ENCODE results near the gene SLC38A2. TPM values are rescaled to one million over a fixed set of nuclear protein-coding genes. Genes with fewer than 3 reads are reported as not detected.

SLC38A2 gene
- total RNA-seq = 530 and 1,114 TPM in 2 replicates

- peak; percentile 72 for DNase-seq (ENCODE audit: low read depth)
- Histone ChIP-seq H3K4me3 (ENCODE audit: low read depth, low read length) (peak within 1 kb of the TSS; percentile 63), H3K27me3 (ENCODE audit: control insufficient read depth, insufficient read depth, low read length) (no peaks in the 10 kb centered on the region), H3K36me3 (ENCODE audit: control insufficient read depth, insufficient read depth, low read length) (peaks cover 25% of the 10 kb centered on the region)
- no peak for TF ChIP-seq CTCF (IDR thresholded peaks at IDR 0.05; ENCODE audit: insufficient read depth, low read length, severe bottlenecking)
- no peak for FAIRE-seq
Measured at GRCh38 chr12:46372544-46373300, at the start of gene SLC38A2. SLC38A2 (minus strand) TSS chr12:46372773; CDS start chr12:46371293, 1,480 bp downstream.

GRCh38 chr12:46419675-46420074 is 47.1 kb upstream of the SLC38A2 start:
- H3K36me3 ChIP-seq (ENCODE audit: control insufficient read depth, insufficient read depth, low read length) = no peaks in the 10 kb centered on the region
- TF ChIP-seq CTCF (IDR thresholded peaks at IDR 0.05; ENCODE audit: insufficient read depth, low read length, severe bottlenecking) = no peak
- FAIRE-seq (no peak), DNase-seq (ENCODE audit: low read depth) (no peak)
- H3K4me3 ChIP-seq (ENCODE audit: low read depth, low read length) = no peak overlapping the region
- H3K27me3 ChIP-seq (ENCODE audit: control insufficient read depth, insufficient read depth, low read length) = no peaks in the 10 kb centered on the region

- no peaks in the 10 kb centered on the region for H3K36me3 ChIP-seq (ENCODE audit: control insufficient read depth, insufficient read depth, low read length)
- no peaks in the 10 kb centered on the region for H3K27me3 ChIP-seq (ENCODE audit: control insufficient read depth, insufficient read depth, low read length)
- FAIRE-seq (no peak), DNase-seq (ENCODE audit: low read depth) (no peak)
- no peak overlapping the region for H3K4me3 ChIP-seq (ENCODE audit: low read depth, low read length)
- TF ChIP-seq CTCF (IDR thresholded peaks at IDR 0.05; ENCODE audit: insufficient read depth, low read length, severe bottlenecking) = no peak
Measured at GRCh38 chr12:46415552-46415951, 43.0 kb upstream of the SLC38A2 start.

GRCh38 chr12:46414591-46415268 is 42.2 kb upstream of the SLC38A2 start:
- no peaks in the 10 kb centered on the region for H3K27me3 ChIP-seq (ENCODE audit: control insufficient read depth, insufficient read depth, low read length)
- H3K36me3 ChIP-seq (ENCODE audit: control insufficient read depth, insufficient read depth, low read length) = no peaks in the 10 kb centered on the region

GRCh38 chr12:46413368-46413767 is 40.8 kb upstream of the SLC38A2 start:
- DNase-seq (ENCODE audit: low read depth) (no peak), FAIRE-seq (no peak)
- no peak for TF ChIP-seq CTCF (IDR thresholded peaks at IDR 0.05; ENCODE audit: insufficient read depth, low read length, severe bottlenecking)
- H3K36me3 ChIP-seq (ENCODE audit: control insufficient read depth, insufficient read depth, low read length) = no peaks in the 10 kb centered on the region
- no peaks in the 10 kb centered on the region for H3K27me3 ChIP-seq (ENCODE audit: control insufficient read depth, insufficient read depth, low read length)
- no peak overlapping the region for H3K4me3 ChIP-seq (ENCODE audit: low read depth, low read length)

More at GRCh38 chr12:46414591-46415268, 42.2 kb upstream of the SLC38A2 start:
- no peak overlapping the region for H3K4me3 ChIP-seq (ENCODE audit: low read depth, low read length)
- TF ChIP-seq CTCF (IDR thresholded peaks at IDR 0.05; ENCODE audit: insufficient read depth, low read length, severe bottlenecking) = no peak
- FAIRE-seq (no peak), DNase-seq (ENCODE audit: low read depth) (peak; percentile 57)

All from bronchial epithelial cell (primary cell).